HG03354 (cell line): ENCODE results near the gene VWA3B.
"Not testable (repeated sequence)": the region's sequence is repeated elsewhere in the genome, so short reads cannot be mapped to it uniquely, and the experiment has no call there.

ENCODE experiments used
- ATAC-seq: cut with Tn5 transposase; IDR thresholded peaks from one replicate; pipeline ENCODE4 v1.9.1; 2021; ENCODE audit warnings: mild to moderate bottlenecking; ENCODE audit not compliant: unreplicated experiment, poor library complexity, severe bottlenecking

Gene VWA3B

GRCh38 chr2:98127229-98127989 is 40.4 kb downstream of the VWA3B start:
- no peak for ATAC-seq

DNA sequence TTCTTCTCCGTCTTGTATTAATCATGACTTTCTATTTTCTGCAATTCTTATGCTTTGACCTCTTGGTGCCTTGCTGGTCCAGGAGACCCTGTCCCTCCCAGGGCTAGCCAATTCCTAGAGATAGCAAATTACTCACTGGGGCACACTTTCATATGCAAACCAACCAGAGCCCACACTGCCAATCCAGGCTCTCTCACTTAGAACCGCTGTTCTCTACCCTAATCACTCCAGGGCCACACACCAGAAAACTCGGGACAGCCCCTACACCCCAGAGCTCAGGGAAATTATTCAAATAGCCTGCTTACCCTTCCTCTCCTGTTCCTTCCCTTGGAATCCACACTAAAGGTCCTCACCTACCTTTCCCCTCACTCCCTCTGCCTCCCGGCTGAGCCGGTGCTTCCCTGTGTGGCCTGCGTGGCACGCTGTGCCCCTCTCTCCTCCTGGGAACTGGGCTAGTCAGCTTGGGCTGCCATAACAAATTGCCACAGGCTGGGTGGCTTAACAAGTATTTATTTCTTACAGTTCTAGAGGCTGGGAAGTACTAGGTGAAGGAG is 41.7 kb downstream of the VWA3B start:
- ATAC-seq = no peak

DNA sequence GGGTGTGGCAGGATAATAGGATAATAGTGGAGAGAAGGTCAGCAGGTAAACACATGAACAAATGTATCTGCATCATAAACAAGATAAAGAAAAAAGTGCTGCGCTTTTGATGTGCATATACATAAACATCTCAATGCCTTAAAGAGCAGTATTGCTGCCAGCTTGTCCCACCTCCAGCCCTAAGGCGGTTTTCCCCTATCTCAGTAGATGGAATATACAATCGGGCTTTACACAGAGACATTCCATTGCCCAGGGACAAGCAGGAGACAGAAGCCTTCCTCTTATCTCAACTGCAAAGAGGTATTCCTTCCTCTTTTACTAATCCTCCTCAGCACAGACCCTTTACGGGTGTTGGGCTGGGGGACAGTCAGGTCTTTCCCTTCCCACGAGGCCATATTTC is 43.1 kb downstream of the VWA3B start:
- ATAC-seq = not testable (repeated sequence)

DNA sequence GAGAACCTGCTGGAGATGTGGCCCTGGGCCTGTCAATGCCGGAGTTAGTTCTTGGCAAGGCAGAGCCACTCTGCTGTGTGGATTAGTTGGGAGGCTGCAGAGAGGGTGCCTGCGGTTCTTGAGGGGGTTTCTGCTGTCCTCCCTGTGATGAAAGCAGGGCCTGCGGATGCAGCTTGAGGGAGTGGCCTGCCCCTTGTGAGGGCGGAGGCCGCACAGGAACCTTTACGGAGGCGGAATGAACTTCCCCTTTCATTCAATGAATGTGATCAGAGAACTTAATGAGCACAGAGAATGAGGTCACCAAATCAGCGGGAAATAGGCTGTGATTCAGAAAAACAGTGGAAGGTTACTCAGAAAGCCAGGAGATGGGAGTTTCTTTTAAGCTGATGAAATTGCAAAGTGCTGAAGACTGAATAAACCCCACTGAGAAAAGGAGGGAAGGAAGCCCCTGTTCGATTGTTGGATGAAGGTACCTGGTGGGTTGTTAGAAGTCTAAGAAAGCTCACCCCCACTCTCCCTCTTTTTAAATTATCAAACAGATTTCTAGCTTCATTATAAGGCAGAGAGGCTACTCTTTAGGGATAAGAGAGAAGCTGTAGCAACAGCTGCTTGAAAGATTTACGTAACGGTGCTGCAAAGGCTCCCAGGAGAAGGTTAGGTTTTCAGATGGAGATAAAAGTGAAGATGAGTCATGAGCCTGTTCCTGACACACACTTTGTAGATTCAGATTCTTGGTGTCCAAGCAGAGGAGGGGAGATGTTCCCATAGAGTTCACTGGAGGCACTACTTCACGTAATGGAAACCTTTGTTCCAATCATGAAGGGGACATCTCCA is 47.4 kb downstream of the VWA3B start:
- ATAC-seq = no peak

GRCh38 chr2:98137196-98137595 is 50.2 kb downstream of the VWA3B start:
- no peak for ATAC-seq

GRCh38 chr2:98138978-98139377 is 52.0 kb downstream of the VWA3B start:
- not testable (repeated sequence) for ATAC-seq

GRCh38 chr2:98140210-98140609 is 53.2 kb downstream of the VWA3B start:
- ATAC-seq = no peak

GRCh38 chr2:98142106-98142791 is 55.3 kb downstream of the VWA3B start:
- ATAC-seq = no peak

GRCh38 chr2:98145070-98145469 is 58.1 kb downstream of the VWA3B start:
- no peak for ATAC-seq

GRCh38 chr2:98147900-98148299 is 60.9 kb downstream of the VWA3B start:
- ATAC-seq = not testable (repeated sequence)

DNA sequence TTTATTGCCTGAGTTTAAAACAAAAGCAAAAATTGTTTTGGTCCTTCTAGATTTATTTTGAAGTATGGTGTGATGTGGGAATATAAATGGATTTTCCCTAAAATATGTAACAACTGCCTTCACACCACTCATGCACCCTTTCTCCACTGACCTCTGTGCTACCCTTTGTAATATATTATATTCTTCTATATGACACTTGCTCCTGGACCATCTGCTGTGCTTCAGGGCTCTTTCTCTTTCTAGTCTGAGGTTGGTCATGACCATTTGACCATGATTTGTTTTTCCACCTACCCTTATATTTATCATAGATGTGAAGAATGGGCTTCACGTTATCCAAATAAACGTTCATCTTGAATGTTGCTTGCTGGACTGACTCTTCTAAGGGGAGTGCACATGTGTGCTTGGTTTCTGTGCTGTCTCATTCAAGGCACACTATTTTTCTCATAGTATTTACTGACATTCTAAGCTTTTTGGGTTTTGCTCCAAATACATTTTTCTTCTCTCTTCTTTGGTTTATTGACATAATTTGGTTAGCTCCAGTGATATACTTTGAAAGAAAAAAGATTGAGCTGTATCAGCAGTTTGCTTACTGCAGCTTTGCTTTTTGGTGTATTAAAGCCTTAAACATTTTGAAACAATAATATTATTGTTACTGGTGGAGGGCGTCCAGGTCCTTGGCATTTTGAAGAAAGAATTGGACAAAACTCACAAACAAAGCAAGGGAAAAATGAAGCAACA is 61.8 kb downstream of the VWA3B start:
- ATAC-seq = no peak

DNA sequence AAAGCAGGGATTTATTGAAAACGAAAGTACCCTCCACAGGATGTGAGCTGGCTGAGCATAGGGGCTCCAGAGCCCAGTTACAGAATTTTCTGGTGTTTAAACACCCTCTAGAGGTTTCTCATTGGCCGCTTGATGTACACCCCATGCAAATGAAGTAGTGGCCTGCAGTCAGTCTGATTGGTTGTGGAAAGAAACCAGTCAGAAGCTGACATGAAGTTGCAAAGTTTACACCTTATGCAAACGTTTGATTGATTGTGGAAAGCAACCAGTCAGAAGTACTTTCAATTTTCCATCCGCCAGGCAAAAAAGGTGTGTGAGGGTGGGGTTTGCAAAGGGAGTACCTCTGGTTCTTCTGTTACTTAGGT is 62.3 kb downstream of the VWA3B start:
- ATAC-seq = no peak

GRCh38 chr2:98153481-98153880 is 66.5 kb downstream of the VWA3B start:
- ATAC-seq = no peak

- ATAC-seq = no peak
Observed at GRCh38 chr2:98155291-98155690, 68.3 kb downstream of the VWA3B start.

DNA sequence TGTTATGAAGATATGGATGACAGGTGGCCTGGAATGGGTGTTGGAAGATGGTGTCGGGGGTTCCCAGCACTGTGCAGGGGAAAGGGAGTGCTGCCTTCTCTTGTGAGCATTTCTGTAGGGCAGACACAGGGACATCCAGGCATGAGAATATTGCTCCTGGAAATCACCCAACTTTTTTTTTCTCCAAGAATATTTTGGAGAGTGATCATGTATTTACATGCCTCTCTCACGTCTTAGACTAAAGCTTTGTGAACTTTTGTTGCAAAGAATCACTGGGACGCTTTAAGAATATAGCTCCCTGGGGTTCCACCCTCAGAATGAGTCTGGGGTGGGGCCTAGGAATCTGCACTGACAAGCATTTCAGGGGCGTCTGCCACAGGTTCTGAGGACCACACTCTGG is 68.7 kb downstream of the VWA3B start:
- ATAC-seq = no peak

DNA sequence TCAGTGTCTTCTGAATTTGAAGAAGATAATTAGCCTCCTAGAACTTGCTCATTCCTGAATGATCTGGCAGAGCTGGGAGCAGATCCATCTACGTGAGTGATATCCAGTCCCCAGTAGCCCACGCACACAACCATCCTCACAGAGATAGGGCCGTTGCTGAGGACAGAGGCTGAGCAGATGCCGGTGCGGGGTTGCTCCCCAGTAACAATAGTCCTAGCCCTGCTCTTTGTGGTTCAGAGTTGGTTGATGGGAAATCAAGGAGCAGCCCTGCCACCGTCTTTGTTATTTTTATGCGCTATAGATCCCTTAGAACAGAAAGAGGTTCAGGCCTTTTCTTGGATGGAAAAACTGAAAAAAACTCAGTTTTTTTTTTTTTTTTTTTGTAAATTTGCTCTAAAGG is 69.3 kb downstream of the VWA3B start:
- ATAC-seq = no peak

DNA sequence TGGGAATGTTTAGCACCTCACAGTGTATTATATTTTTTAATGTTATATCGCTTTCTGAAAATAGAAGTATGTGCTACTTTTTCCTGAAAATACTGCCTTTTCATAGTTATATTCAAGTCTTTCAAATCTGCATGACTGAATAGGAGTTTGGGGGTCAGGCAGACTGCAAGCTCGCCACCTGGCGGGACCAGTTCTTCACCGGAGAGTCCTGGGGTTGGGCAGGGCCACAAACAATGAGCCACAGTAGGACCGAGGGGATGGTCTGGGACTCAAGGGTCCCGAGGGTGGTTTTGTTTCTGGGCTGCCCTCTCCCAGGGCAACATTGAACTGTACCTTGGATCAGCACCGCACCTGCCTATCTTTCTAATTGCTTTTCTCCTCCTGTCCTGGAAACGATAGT is 70.6 kb downstream of the VWA3B start:
- no peak for ATAC-seq

DNA sequence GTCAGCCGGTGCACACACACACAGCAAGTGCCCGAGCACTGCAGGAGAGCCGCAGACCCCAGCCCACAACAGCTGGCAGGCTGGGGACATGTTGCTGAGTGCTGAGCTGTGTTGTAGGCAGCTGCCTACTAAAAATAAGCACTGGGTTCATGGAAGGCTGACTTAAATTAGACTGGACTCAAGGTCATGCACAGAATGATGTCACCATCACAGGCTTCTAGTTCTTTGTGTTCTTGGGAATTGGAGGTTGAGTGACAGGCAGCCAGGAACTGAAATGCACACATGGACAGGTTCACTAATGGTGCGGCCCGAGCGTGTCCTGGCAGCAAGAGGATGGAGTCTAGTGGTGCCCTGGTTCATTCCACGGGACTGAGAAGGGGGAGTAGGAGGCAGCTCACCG is 71.3 kb downstream of the VWA3B start:
- no peak for ATAC-seq

DNA sequence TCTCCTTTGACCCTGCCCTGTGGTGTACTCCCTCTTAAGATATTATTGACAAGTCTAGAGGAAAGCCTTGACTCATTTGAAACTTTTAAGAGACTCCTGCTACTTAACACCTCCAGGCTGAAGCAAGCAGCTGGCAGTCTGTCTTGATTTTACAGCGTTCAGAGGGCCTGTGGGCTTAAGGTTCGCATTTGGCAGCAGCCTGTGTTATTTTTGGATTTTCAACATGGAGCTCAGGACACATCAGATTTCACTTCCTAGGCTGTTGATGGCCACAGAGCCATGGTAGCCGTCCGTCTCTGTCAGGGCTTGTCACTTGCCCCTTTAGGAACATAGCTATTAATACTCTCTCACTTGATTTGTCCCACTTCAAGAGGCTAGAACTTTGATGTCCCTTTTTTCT is 73.6 kb downstream of the VWA3B start:
- no peak for ATAC-seq

- no peak for ATAC-seq
Observed at GRCh38 chr2:98161186-98161585, 74.2 kb downstream of the VWA3B start.
